ENCODE data around the gene FAM118B. TPM values are rescaled to one million over a fixed set of nuclear protein-coding genes. Genes with fewer than 3 reads are reported as not detected.

FAM118B gene
- total RNA-seq, 2 donors from 2014 or later: 40.1 to 40.8 TPM

- Mint-ChIP-seq H3K4me3 (no peak overlapping the region), H3K27ac (no peak overlapping the region), H3K27me3 (ENCODE audit: insufficient read depth) (no peaks in the 10 kb centered on the region), H3K9me3 (no peaks in the 10 kb centered on the region), H3K4me1 (no peaks in the 10 kb centered on the region), H3K36me3 (ENCODE audit: low read depth) (peaks cover 77% of the 10 kb centered on the region)
- no peaks in the 10 kb centered on the region for H3K9me3 ChIP-seq (ENCODE audit: control insufficient read depth, low read length)
- DNase-seq: no peak
- no peaks in the 10 kb centered on the region for H3K27me3 ChIP-seq (ENCODE audit: control insufficient read depth, insufficient read depth, low read length, poor library complexity, severe bottlenecking)
- no peaks in the 10 kb centered on the region for H3K4me1 ChIP-seq (ENCODE audit: control insufficient read depth, insufficient read depth, low read length)
- WGBS, 2 experiments (ENCODE audit: insufficient coverage in 1 of 2, insufficient read length in 1 of 2): 93 to 100% methylated on average over 1 of the region's 2 CpGs
- H3K36me3 ChIP-seq (ENCODE audit: control insufficient read depth, insufficient read depth, low read length): peaks cover 65% of the 10 kb centered on the region
- no peak overlapping the region for H3K4me3 ChIP-seq (ENCODE audit: low read length)
- no peak overlapping the region for H3K27ac ChIP-seq (ENCODE audit: low read depth, low read length)
- no peak for TF ChIP-seq CTCF (conservative IDR thresholded peaks at IDR 0.05)
- no peak overlapping the region for H3K9ac ChIP-seq (ENCODE audit: extremely low read depth, low read length, poor library complexity, severe bottlenecking)
Measured at GRCh38 chr11:126257764-126258163, 46.2 kb downstream of the FAM118B start.

- DNase-seq: no peak
- H3K4me3 Mint-ChIP-seq: no peak overlapping the region
- Histone ChIP-seq H3K27ac (ENCODE audit: low read depth, low read length) (no peak overlapping the region), H3K27me3 (ENCODE audit: control insufficient read depth, insufficient read depth, low read length, poor library complexity, severe bottlenecking) (no peaks in the 10 kb centered on the region), H3K9me3 (ENCODE audit: control insufficient read depth, low read length) (no peaks in the 10 kb centered on the region), H3K9ac (ENCODE audit: extremely low read depth, low read length, poor library complexity, severe bottlenecking) (no peak overlapping the region), H3K4me3 (ENCODE audit: low read length) (no peak overlapping the region), H3K36me3 (ENCODE audit: control insufficient read depth, insufficient read depth, low read length) (peaks cover 79% of the 10 kb centered on the region), H3K4me1 (ENCODE audit: control insufficient read depth, insufficient read depth, low read length) (no peaks in the 10 kb centered on the region)
- H3K4me1 Mint-ChIP-seq: no peaks in the 10 kb centered on the region
- H3K27me3 Mint-ChIP-seq (ENCODE audit: insufficient read depth): no peaks in the 10 kb centered on the region
- WGBS, 2 experiments (ENCODE audit: insufficient coverage in 1 of 2, insufficient read length in 1 of 2): 94 to 100% methylated on average over 2 to 6 of the region's 6 CpGs
- no peak for TF ChIP-seq CTCF (conservative IDR thresholded peaks at IDR 0.05)
- no peaks in the 10 kb centered on the region for H3K9me3 Mint-ChIP-seq
- no peak overlapping the region for H3K27ac Mint-ChIP-seq
- H3K36me3 Mint-ChIP-seq (ENCODE audit: low read depth): peaks cover 83% of the 10 kb centered on the region
Measured at GRCh38 chr11:126262216-126262615, 50.6 kb downstream of the FAM118B start.

GRCh38 chr11:126263489-126263888, 51.9 kb downstream of the FAM118B start:
- Histone ChIP-seq H3K9ac (ENCODE audit: extremely low read depth, low read length, poor library complexity, severe bottlenecking) (no peak overlapping the region), H3K4me3 (ENCODE audit: low read length) (no peak overlapping the region), H3K36me3 (ENCODE audit: control insufficient read depth, insufficient read depth, low read length) (peaks cover 68% of the 10 kb centered on the region), H3K4me1 (ENCODE audit: control insufficient read depth, insufficient read depth, low read length) (no peaks in the 10 kb centered on the region), H3K27ac (ENCODE audit: low read depth, low read length) (no peak overlapping the region), H3K9me3 (ENCODE audit: control insufficient read depth, low read length) (no peaks in the 10 kb centered on the region), H3K27me3 (ENCODE audit: control insufficient read depth, insufficient read depth, low read length, poor library complexity, severe bottlenecking) (no peaks in the 10 kb centered on the region)
- WGBS, 2 experiments (ENCODE audit: insufficient coverage in 1 of 2, insufficient read length in 1 of 2): 98 to 100% methylated on average over 3 to 6 of the region's 6 CpGs
- no peaks in the 10 kb centered on the region for H3K27me3 Mint-ChIP-seq (ENCODE audit: insufficient read depth)
- H3K27ac Mint-ChIP-seq: peak overlapping the region; percentile 23
- no peak overlapping the region for H3K4me3 Mint-ChIP-seq
- no peak for DNase-seq
- H3K9me3 Mint-ChIP-seq: no peaks in the 10 kb centered on the region
- peaks cover 6% of the 10 kb centered on the region for H3K4me1 Mint-ChIP-seq
- H3K36me3 Mint-ChIP-seq (ENCODE audit: low read depth): peaks cover 78% of the 10 kb centered on the region
- TF ChIP-seq CTCF (conservative IDR thresholded peaks at IDR 0.05): no peak
